HepG2 (cell line): Measurements from ENCODE around the gene METTL27. TPM values are rescaled to one million over a fixed set of nuclear protein-coding genes. Genes with fewer than 3 reads are reported as not detected.

Experiments used
- ATAC-seq: fragments of 200-7000 bp; cut with Tn5 transposase; 3 replicates; pipeline ENCODE4 v1.9.1; 2020; ENCODE audit warnings: mild to moderate bottlenecking, moderate library complexity
- BruUV-seq: library from RNA; stranded (reverse); fragments of 400-500 nt; replicated peaks from 2 replicates; lab custom pipeline; 2021; lab: Mats Ljungman, UMichigan
- CTCF ChIA-PET: fragments of 300-600 bp; formaldehyde crosslinking; extraction: SDS; loops from one replicate; lab custom pipeline; 2021; ENCODE audit warnings: low total read pairs, inconsistent platforms, low intra/inter-chr PET ratio; lab: Yijun Ruan, JAX
- POLR2A ChIA-PET: fragments of 350-600 bp; sonication (Branson Sonifier 250); formaldehyde crosslinking; loops from one replicate; lab custom pipeline; 2020; ENCODE audit warnings: antibody characterized with exemption, inconsistent platforms; lab: Yijun Ruan, JAX
- DNase-seq: peaks from one replicate; pipeline ENCODE4 v3.0.0-alpha.2; 2015; ENCODE audit warnings: low spot score
- FAIRE-seq: peaks from 3 replicates; lab custom pipeline; 2011; peaks lifted over from hg19 to GRCh38; lab: Jason Lieb, UNC
- H2AFZ ChIP-seq: one replicate; pipeline ENCODE4 v1.6.1; 2011; ENCODE audit warnings: low read length, inconsistent platforms
- H3K27ac ChIP-seq: fragments of 300-600 bp; 3 replicates; pipeline ENCODE4 v1.8.0; 2011; ENCODE audit warnings: mixed run types, mild to moderate bottlenecking, mixed read lengths, low read length, inconsistent platforms; ENCODE audit not compliant: insufficient read depth; ENCODE audit errors: extremely low read length
- H3K27me3 ChIP-seq, 2 experiments: fragments of 200-600 bp in 1 of 2; 2 replicates in 1 of 2; 3 replicates in 1 of 2; pipeline versions ENCODE4 v1.6.0 to v1.8.0; 2011; ENCODE audit warnings: low read length in 2 of 2, mild to moderate bottlenecking in 2 of 2, moderate library complexity in 2 of 2, inconsistent platforms in 1 of 2; ENCODE audit not compliant: insufficient read depth in 2 of 2, control insufficient read depth in 1 of 2
- H3K36me3 ChIP-seq, 2 experiments: fragments of 200-600 bp in 1 of 2; replicated peaks in 1 of 2; 2 replicates in 1 of 2; 3 replicates in 1 of 2; pipeline versions ENCODE4 v1.5.1 to v1.8.0; 2011; ENCODE audit warnings: low read length in 2 of 2, inconsistent platforms in 1 of 2; ENCODE audit not compliant: insufficient read depth in 2 of 2, control insufficient read depth in 1 of 2
- H3K4me1 ChIP-seq: 2 replicates; pipeline ENCODE4 v1.5.1; 2012; ENCODE audit warnings: low read length, inconsistent platforms; ENCODE audit not compliant: insufficient read depth
- H3K4me2 ChIP-seq: 2 replicates; pipeline ENCODE4 v1.6.0; 2011; ENCODE audit warnings: low read depth, low read length, inconsistent platforms
- H3K4me3 ChIP-seq, 3 experiments: fragments of 200-600 bp in 1 of 3; sonication (generic), shearing (Covaris generic) in 1 of 3; replicated peaks in 1 of 3; 2 replicates each; pipeline ENCODE4 v1.5.1; 2011 to 2016; ENCODE audit warnings: low read length in 3 of 3, inconsistent platforms in 2 of 3, low read depth in 2 of 3, mild to moderate bottlenecking in 2 of 3, control low read depth in 1 of 3, mixed read lengths in 1 of 3; ENCODE audit not compliant: insufficient read depth in 1 of 3
- H3K79me2 ChIP-seq: one replicate; pipeline ENCODE4 v1.6.1; 2011; ENCODE audit warnings: low read length, inconsistent platforms; ENCODE audit not compliant: insufficient read depth
- H3K9ac ChIP-seq: 2 replicates; pipeline ENCODE4 v1.6.0; 2011; ENCODE audit warnings: mild to moderate bottlenecking, low read depth, low read length, inconsistent platforms; ENCODE audit not compliant: insufficient read depth
- H3K9me3 ChIP-seq: 2 replicates; pipeline ENCODE4 v1.5.1; 2012; ENCODE audit warnings: mild to moderate bottlenecking, low read length
- H4K20me1 ChIP-seq: 2 replicates; pipeline ENCODE4 v1.6.0; 2011; ENCODE audit warnings: inconsistent platforms, mild to moderate bottlenecking, low read length, moderate library complexity; ENCODE audit not compliant: insufficient read depth
- CEBPB ChIP-seq: IDR thresholded peaks from 2 replicates; pipeline ENCODE4 v1.6.1; 2011; ENCODE audit warnings: low read depth, low read length, improper control_type of control experiment, borderline replicate concordance
- POLR2A ChIP-seq, 2 experiments: IDR thresholded peaks; 2 replicates each; pipeline ENCODE4 v1.6.1; 2011; ENCODE audit warnings: low read depth in 2 of 2, low read length in 2 of 2, mild to moderate bottlenecking in 1 of 2, moderate library complexity in 1 of 2; ENCODE audit not compliant: insufficient read depth in 1 of 2
- SALL1 ChIP-seq: sonication (generic); formaldehyde crosslinking; IDR thresholded peaks from 2 replicates; pipeline ENCODE4 v1.8.0; 2022; ENCODE audit warnings: mild to moderate bottlenecking, missing genetic modification reagents
- STAT6 ChIP-seq: sonication (generic); formaldehyde crosslinking; IDR thresholded peaks from 2 replicates; pipeline ENCODE4 v1.4.0; 2020; ENCODE audit warnings: missing genetic modification reagents, mild to moderate bottlenecking, borderline replicate concordance
- ZFX ChIP-seq: sonication (generic); formaldehyde crosslinking; IDR thresholded peaks from 2 replicates; pipeline ENCODE4 v1.4.0; 2020; ENCODE audit warnings: mild to moderate bottlenecking, low read depth, missing genetic modification reagents, moderate library complexity
- WGBS: methylation state at CpG from one replicate; pipeline ENCODE4 v1.1.6; 2017; ENCODE audit warnings: low lambda C conversion rate; 5-methylcytosine and 5-hydroxymethylcytosine counted together
- in situ Hi-C: cut with HindIII; loops from 2 replicates; pipeline ENCODE4 v1.10.0; 2017; ENCODE audit warnings: low pct_unique_long_range_greater_than_20kb; ENCODE audit not compliant: extremely low pct_ligation_motif_present
- intact Hi-C: fragments of 100-400 bp; cut with micrococcal nuclease; formaldehyde crosslinking; loops from one replicate; pipeline ENCODE4 v1.10.0; 2022; ENCODE audit not compliant: unreplicated experiment
- polyA plus RNA-seq, 8 experiments: library from polyadenylated mRNA; depleted of rRNA in 3 of 8; stranded (reverse) in 7 of 8; unstranded in 1 of 8; fragments of >200 nt; fragmentation: Illumina TruSeq in 4 of 8; extraction: Trizol in 4 of 8; gene quantifications; 2 replicates each; pipeline versions ENCODE4 v1.2.1 to v1.2.3, GENCODE V29; 2011 to 2016; ENCODE audit warnings: low read depth in 4 of 8, missing spikeins in 1 of 8, mixed read lengths in 1 of 8; ENCODE audit not compliant: insufficient read depth in 1 of 8
- total RNA-seq, 5 experiments: library from RNA; depleted of rRNA; stranded (reverse); fragments of >200 nt; fragmentation: Illumina TruSeq; extraction: Trizol; gene quantifications; 2 replicates each; pipeline ENCODE4 v1.2.3, GENCODE V29; 2016; ENCODE audit warnings: low read depth in 1 of 5
- TF ChIP-seq, protein P1 (sequence below): sonication (generic); formaldehyde crosslinking; IDR thresholded peaks from 2 replicates; pipeline ENCODE4 v1.4.0; 2020; ENCODE audit warnings: mild to moderate bottlenecking, missing genetic modification reagents
- TF ChIP-seq, protein P2 (sequence below): fragments of 450-650 bp; IDR thresholded peaks from 2 replicates; pipeline ENCODE4 v1.6.1; 2017; ENCODE audit warnings: mild to moderate bottlenecking

Gene METTL27
- total and polyA plus RNA-seq, 2 of the 13 experiments (the other 11 are each of a cell fraction or from before 2014, with no cell fraction given) = 2.0 to 3.0 TPM

- ATAC-seq = no peak
- no peak for DNase-seq
Measured at GRCh38 chr7:73858807-73859206, 16.5 kb upstream of the METTL27 start.

GRCh38 chr7:73856941-73857340, 14.6 kb upstream of the METTL27 start:
- H3K4me2 ChIP-seq = no peak overlapping the region
- ATAC-seq = no peak
- H3K4me3 ChIP-seq = no peak overlapping the region
- TF ChIP-seq POLR2A (IDR thresholded peaks at IDR 0.05; ENCODE audit: insufficient read depth in 1 of 2, low read depth in 2 of 2, low read length in 2 of 2) (no peak), STAT6 (no peak), SALL1 (CRISPR knock-in tag) (no peak), ZFX (CRISPR knock-in tag) (no peak)
- TF ChIP-seq, protein P1, sequence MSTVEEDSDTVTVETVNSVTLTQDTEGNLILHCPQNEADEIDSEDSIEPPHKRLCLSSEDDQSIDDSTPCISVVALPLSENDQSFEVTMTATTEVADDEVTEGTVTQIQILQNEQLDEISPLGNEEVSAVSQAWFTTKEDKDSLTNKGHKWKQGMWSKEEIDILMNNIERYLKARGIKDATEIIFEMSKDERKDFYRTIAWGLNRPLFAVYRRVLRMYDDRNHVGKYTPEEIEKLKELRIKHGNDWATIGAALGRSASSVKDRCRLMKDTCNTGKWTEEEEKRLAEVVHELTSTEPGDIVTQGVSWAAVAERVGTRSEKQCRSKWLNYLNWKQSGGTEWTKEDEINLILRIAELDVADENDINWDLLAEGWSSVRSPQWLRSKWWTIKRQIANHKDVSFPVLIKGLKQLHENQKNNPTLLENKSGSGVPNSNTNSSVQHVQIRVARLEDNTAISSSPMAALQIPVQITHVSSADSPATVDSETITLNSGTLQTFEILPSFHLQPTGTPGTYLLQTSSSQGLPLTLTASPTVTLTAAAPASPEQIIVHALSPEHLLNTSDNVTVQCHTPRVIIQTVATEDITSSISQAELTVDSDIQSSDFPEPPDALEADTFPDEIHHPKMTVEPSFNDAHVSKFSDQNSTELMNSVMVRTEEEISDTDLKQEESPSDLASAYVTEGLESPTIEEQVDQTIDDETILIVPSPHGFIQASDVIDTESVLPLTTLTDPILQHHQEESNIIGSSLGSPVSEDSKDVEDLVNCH (CRISPR knock-in tag) = no peak
- TF ChIP-seq, all 625 proteins: peak for 0
- H3K4me1 ChIP-seq = peaks cover 6% of the 10 kb centered on the region
- intact Hi-C loops (loop anchor here (5.0 kb wide), 1 partner anchor 115 kb away; no protein-coding TSS in a partner anchor), in situ Hi-C loops (loop anchor here (5.0 kb wide), 1 partner anchor 45 kb away; no protein-coding TSS in a partner anchor)
- no peaks in the 10 kb centered on the region for H3K79me2 ChIP-seq
- no peaks in the 10 kb centered on the region for H3K36me3 ChIP-seq
- CTCF ChIA-PET = interaction anchor here (3.4 kb wide), 1 partner anchor 45 kb away, joined by 62 read pairs; no protein-coding TSS in a partner anchor
- no peak overlapping the region for H3K9ac ChIP-seq
- WGBS = 6% methylated on average over 3 of the region's 3 CpGs
- H3K27me3 ChIP-seq = peaks cover 1 to 15% of the 10 kb centered on the region in 2 experiments; a peak in 3 of 5 replicates
- no peaks in the 10 kb centered on the region for H4K20me1 ChIP-seq
- H3K9me3 ChIP-seq = no peaks in the 10 kb centered on the region
- H3K27ac ChIP-seq = no peak overlapping the region
- no peak overlapping the region for H2AFZ ChIP-seq
- POLR2A ChIA-PET = no interaction called here
- no peak for DNase-seq
- no TSS peak for BruUV-seq
- FAIRE-seq = no peak

More at GRCh38 chr7:73858807-73859206, 16.5 kb upstream of the METTL27 start:
- TF ChIP-seq, protein P2, sequence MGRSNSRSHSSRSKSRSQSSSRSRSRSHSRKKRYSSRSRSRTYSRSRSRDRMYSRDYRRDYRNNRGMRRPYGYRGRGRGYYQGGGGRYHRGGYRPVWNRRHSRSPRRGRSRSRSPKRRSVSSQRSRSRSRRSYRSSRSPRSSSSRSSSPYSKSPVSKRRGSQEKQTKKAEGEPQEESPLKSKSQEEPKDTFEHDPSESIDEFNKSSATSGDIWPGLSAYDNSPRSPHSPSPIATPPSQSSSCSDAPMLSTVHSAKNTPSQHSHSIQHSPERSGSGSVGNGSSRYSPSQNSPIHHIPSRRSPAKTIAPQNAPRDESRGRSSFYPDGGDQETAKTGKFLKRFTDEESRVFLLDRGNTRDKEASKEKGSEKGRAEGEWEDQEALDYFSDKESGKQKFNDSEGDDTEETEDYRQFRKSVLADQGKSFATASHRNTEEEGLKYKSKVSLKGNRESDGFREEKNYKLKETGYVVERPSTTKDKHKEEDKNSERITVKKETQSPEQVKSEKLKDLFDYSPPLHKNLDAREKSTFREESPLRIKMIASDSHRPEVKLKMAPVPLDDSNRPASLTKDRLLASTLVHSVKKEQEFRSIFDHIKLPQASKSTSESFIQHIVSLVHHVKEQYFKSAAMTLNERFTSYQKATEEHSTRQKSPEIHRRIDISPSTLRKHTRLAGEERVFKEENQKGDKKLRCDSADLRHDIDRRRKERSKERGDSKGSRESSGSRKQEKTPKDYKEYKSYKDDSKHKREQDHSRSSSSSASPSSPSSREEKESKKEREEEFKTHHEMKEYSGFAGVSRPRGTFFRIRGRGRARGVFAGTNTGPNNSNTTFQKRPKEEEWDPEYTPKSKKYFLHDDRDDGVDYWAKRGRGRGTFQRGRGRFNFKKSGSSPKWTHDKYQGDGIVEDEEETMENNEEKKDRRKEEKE = no peak
- TF ChIP-seq CEBPB = 0 out of 2 replicates have a peak, but pooled peaks have one; percentile 15
- no peaks in the 10 kb centered on the region for H3K36me3 ChIP-seq
- 0% methylated on average over 2 of the region's 2 CpGs for WGBS
- no TSS peak for BruUV-seq
- no peak overlapping the region for H3K27ac ChIP-seq
- H3K9ac ChIP-seq = no peak overlapping the region
- H3K27me3 ChIP-seq = peaks cover 1 to 13% of the 10 kb centered on the region in 2 experiments; a peak in 3 of 5 replicates
- in situ Hi-C loops (loop anchor here (5.0 kb wide), 1 partner anchor 47 kb away; no protein-coding TSS in a partner anchor), intact Hi-C loops (loop anchor here (5.0 kb wide), 1 partner anchor 117 kb away; no protein-coding TSS in a partner anchor)
- no peak for FAIRE-seq
- H3K4me1 ChIP-seq = peaks cover 6% of the 10 kb centered on the region
- no peaks in the 10 kb centered on the region for H3K79me2 ChIP-seq
- no peak overlapping the region for H2AFZ ChIP-seq
- no peak overlapping the region for H3K4me3 ChIP-seq
- H3K4me2 ChIP-seq = no peak overlapping the region
- no peaks in the 10 kb centered on the region for H4K20me1 ChIP-seq
- ChIA-PET CTCF (no interaction called here), POLR2A (no interaction called here)
- no peaks in the 10 kb centered on the region for H3K9me3 ChIP-seq
